Epithelial cell of prostate (primary cell): ENCODE results near the gene EYA3.

Experiments used
- DNase-seq: peaks from one replicate; pipeline ENCODE4 v3.0.0-alpha.2; 2011; ENCODE audit warnings: low read depth, low spot score
- H3K27ac ChIP-seq: fragments of 450-650 bp; 2 replicates; pipeline ENCODE4 v1.5.1; 2017; ENCODE audit warnings: mild to moderate bottlenecking

Gene EYA3

DNA sequence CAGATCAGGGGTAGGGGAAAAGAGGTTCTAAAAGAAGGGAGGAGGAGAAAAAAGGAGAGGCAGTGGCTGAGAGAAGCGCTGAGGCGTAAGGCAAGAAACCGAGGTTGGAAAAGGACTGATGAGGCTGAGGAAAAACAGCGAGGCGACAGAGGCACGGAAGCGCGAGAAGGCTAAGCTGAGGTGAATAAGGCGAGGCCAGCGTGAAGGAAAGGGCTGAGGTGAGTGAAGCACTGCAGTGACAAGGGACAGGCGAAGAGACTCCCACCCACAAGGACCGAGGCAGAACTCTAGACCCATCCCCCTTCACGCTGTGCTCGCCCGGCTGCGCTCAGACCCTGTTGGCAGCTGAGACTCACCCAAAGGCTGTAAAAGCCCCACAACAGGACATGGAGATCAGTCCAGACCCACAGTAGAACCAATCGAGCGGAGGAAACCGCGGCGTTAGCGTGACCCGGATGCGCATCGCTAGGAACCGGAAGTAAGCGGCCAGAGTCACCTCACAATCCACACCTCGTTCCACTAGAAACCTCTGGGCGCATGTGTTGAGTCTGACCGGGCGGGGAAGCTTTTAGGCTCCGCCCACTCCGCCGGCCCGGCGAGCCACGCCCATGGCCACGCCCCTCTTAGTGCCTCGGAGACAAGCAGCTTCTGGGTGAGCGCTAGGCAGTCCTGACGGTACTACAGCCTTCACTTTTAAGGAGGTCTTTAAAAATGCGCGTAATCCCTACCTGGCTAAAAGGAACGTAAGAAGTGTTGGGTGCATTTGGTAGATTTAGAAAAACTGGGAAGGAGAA, at the start of gene EYA3:
Gene EYA3 (minus strand): TSS at position 443 of the 794 bp plus-strand sequence. CDS start 30,584 bp downstream, outside the sequence.
- peak within 1 kb of the TSS; percentile 84 for H3K27ac ChIP-seq
- peak; percentile 91 for DNase-seq

- peak overlapping the region; percentile 95 for H3K27ac ChIP-seq
- no peak for DNase-seq
Observed at GRCh38 chr1:28136922-28137613, 48.7 kb upstream of the EYA3 start.

GRCh38 chr1:28136169-28136921, 47.9 kb upstream of the EYA3 start:
- DNase-seq: no peak
- H3K27ac ChIP-seq: peak overlapping the region; percentile 95

GRCh38 chr1:28135371-28136168, 47.2 kb upstream of the EYA3 start:
- DNase-seq: peak; percentile 82
- peak overlapping the region; percentile 95 for H3K27ac ChIP-seq

- no peak for DNase-seq
- peak overlapping the region; percentile 95 for H3K27ac ChIP-seq
Observed at GRCh38 chr1:28134651-28135207, 46.3 kb upstream of the EYA3 start.

- no peak for DNase-seq
- no peak overlapping the region for H3K27ac ChIP-seq
Observed at GRCh38 chr1:28132171-28133167, 44.1 kb upstream of the EYA3 start.

- H3K27ac ChIP-seq: no peak overlapping the region
- no peak for DNase-seq
Observed at GRCh38 chr1:28130901-28131300, 42.5 kb upstream of the EYA3 start.

GRCh38 chr1:28129150-28129549, 40.7 kb upstream of the EYA3 start:
- peak; percentile 96 for DNase-seq
- peak overlapping the region; percentile 83 for H3K27ac ChIP-seq

DNA sequence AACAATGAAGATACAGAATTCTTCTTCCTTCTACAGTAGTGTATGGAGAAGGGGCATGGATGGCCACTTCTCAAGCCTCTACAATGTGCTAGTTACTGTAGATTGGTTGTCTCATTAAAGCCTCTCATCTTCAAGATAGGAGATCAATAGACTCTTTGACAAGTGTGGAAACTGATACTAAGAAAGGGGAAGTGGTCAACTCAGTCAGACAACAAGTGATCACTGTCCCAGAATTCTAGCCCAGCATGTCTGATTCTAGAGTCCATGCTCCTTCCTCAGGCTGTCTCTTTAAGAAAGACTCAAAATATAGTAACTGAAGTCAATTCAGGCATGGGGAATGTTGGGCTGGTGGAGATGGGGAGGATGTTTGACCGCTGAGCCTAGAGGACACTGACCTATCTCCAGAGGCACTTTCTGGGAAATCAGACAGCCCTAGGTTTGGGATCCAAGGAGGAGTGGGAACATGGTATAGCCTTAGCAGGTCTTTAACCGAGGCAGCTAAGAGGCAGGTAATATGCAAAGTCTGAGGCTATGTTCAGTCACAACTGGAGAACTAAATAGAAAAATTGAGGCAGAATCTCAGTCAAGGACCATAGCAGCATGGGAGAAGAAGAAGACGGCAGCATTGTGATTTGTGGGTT, 39.3 kb upstream of the EYA3 start:
- no peak overlapping the region for H3K27ac ChIP-seq
- no peak for DNase-seq

GRCh38 chr1:28126783-28127490, 38.5 kb upstream of the EYA3 start:
- H3K27ac ChIP-seq: no peak overlapping the region
- no peak for DNase-seq

- no peak for DNase-seq
- H3K27ac ChIP-seq: no peak overlapping the region
Observed at GRCh38 chr1:28126212-28126611, 37.8 kb upstream of the EYA3 start.

GRCh38 chr1:28123461-28123961, 35.1 kb upstream of the EYA3 start:
- H3K27ac ChIP-seq: peak overlapping the region; percentile 59
- no peak for DNase-seq

- DNase-seq: no peak
Observed at GRCh38 chr1:28122183-28122582, 33.8 kb upstream of the EYA3 start.

DNA sequence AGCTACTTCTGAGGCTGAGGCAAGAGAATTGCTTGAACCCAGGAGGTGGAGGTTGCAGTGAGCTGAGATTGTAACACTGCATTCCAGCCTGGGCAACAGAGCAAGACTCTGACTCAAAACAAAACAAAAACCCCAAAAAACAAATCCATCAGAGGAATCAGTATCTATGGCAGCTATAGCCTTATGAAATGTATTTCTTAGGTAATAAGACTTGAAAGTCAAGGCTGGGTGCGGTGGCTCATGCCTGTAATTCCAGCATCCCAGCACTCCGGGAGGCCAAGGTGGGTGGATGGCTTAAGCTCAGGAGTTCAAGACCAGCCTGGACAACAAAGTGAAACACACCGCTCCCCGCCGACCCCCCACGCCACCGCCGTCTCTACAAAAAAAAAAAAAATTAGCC, 31.1 kb upstream of the EYA3 start:
- no peak overlapping the region for H3K27ac ChIP-seq
- no peak for DNase-seq

More at GRCh38 chr1:28122183-28122582, 33.8 kb upstream of the EYA3 start:
- H3K27ac ChIP-seq: no peak overlapping the region

DNA sequence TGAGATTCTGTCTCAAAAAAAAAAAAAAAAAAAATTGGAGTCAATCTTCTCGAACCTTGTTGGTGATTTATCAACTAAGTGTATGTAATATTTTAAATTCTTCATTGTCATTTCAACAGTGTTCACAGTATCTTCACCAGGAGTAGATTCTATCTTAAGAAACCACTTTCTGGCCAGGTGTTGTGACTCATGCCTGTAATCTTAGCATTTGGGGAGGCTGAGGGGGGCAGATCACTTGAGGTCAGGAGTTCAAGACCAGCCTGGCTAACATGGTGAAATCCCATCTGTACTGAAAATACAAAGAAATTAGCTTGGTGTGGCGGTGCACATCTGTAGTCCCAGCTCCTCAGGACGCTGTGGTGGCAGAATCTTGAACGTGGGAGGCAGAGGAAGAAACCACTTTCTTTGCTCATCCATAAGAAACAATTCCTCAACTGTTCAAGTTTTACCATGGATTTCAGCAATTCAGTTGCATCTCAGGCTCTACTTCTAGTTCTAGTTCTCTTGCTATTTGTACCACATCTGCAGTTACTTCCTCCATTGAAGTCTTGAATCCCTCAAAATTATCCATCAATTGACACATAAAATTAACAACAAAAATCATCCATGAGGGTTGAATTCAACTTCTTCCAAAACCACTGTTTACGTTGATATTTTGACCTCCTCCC, 30.4 kb upstream of the EYA3 start:
- no peak for DNase-seq
- no peak overlapping the region for H3K27ac ChIP-seq

DNA sequence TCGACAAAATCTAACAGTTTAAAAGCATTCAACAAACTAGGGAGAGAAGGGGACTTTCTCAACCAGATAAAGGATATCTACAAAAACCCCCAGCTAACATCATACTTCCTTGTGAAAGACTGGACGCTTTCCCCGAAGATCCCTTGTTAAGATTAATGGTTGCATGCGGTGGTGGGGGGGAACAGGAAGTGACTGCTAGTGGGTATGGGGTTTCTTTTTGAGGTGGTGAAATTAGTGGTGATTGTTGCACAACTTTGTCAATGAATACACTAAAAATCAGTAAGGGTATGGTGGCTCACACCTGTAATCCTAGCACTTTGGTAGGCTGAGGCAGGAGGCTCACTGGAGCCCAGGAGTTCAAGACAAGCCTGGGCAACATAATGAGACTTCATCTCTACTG, 26.9 kb upstream of the EYA3 start:
- DNase-seq: no peak
- H3K27ac ChIP-seq: no peak overlapping the region

DNA sequence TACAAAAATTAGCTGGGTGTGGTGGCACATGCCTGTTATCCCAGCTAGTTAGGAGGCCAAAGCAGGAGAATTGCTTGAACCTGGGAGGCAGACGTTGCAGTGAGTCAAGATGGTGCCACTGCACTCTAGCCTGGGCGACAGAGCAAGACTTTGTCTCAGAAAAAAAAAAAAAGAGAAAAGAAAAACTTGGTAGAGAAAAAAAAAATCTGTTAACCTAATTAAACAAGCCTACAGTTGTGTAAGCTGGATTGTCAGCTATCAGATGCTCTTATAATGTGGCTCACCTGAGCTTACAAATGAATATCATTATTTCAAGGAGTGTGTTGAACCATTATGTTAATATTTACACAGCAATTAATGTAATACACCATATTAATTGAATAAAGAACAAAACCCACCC, 26.4 kb upstream of the EYA3 start:
- no peak for DNase-seq
- no peak overlapping the region for H3K27ac ChIP-seq
